Keratinocyte (primary cell): Measurements from ENCODE around the gene KRT35. TPM values are rescaled to one million over a fixed set of nuclear protein-coding genes. Genes with fewer than 3 reads are reported as not detected.
A peak's percentile ranks its signal among the peaks of the same experiment; 100 is the strongest.

Experiments used
- DNase-seq: peaks from one replicate; pipeline ENCODE4 v3.0.0-alpha.2; 2011; ENCODE audit warnings: low read depth, missing footprints, low spot score
- FAIRE-seq: peaks from 2 replicates; lab custom pipeline; 2011; peaks lifted over from hg19 to GRCh38; lab: Jason Lieb, UNC
- H2AFZ ChIP-seq: 2 replicates; pipeline ENCODE4 v1.6.0; 2012; ENCODE audit warnings: low read length, control low read depth, inconsistent platforms; ENCODE audit not compliant: control insufficient read depth
- H3K27ac ChIP-seq: 2 replicates; pipeline ENCODE4 v1.5.1; 2011; ENCODE audit warnings: low read length; ENCODE audit not compliant: control insufficient read depth, insufficient read depth
- H3K27me3 ChIP-seq: 3 replicates; pipeline ENCODE4 v1.6.0; 2011; ENCODE audit warnings: low read length; ENCODE audit not compliant: control insufficient read depth, insufficient read depth; ENCODE audit errors: extremely low read depth
- H3K36me3 ChIP-seq, 2 experiments: 2 replicates in 1 of 2; 3 replicates in 1 of 2; pipeline ENCODE4 v1.5.1; 2011; ENCODE audit warnings: low read length in 2 of 2, mild to moderate bottlenecking in 1 of 2; ENCODE audit not compliant: control insufficient read depth in 2 of 2, insufficient read depth in 2 of 2; ENCODE audit errors: extremely low read depth in 1 of 2
- H3K4me1 ChIP-seq: 3 replicates; pipeline ENCODE4 v1.5.1; 2011; ENCODE audit warnings: low read length; ENCODE audit not compliant: control insufficient read depth, insufficient read depth; ENCODE audit errors: extremely low read depth
- H3K4me2 ChIP-seq: 3 replicates; pipeline ENCODE4 v1.6.0; 2011; ENCODE audit warnings: low read depth, low read length; ENCODE audit not compliant: control insufficient read depth, insufficient read depth; ENCODE audit errors: extremely low read depth
- H3K4me3 ChIP-seq, 3 experiments: fragments of 200-600 bp in 1 of 3; sonication (generic) in 1 of 3; 2 replicates in 2 of 3; 3 replicates in 1 of 3; pipeline ENCODE4 v1.5.1; 2011 to 2016; ENCODE audit warnings: low read length in 3 of 3, mild to moderate bottlenecking in 3 of 3, control low read depth in 2 of 3, inconsistent platforms in 1 of 3, low read depth in 1 of 3, mixed read lengths in 1 of 3, mixed run types in 1 of 3, moderate library complexity in 1 of 3; ENCODE audit not compliant: control insufficient read depth in 2 of 3, insufficient read depth in 2 of 3; ENCODE audit errors: extremely low read depth in 1 of 3
- H3K79me2 ChIP-seq: 2 replicates; pipeline ENCODE4 v1.6.0; 2012; ENCODE audit warnings: low read length; ENCODE audit not compliant: control insufficient read depth, insufficient read depth
- H3K9ac ChIP-seq: 3 replicates; pipeline ENCODE4 v1.6.0; 2011; ENCODE audit warnings: low read length; ENCODE audit not compliant: control insufficient read depth, insufficient read depth; ENCODE audit errors: extremely low read depth
- H3K9me1 ChIP-seq: 3 replicates; pipeline ENCODE4 v1.6.0; 2011; ENCODE audit warnings: low read length; ENCODE audit not compliant: control insufficient read depth, insufficient read depth; ENCODE audit errors: extremely low read depth
- H3K9me3 ChIP-seq: 2 replicates; pipeline ENCODE4 v1.5.1; 2012; ENCODE audit warnings: low read depth, low read length; ENCODE audit not compliant: control insufficient read depth
- H4K20me1 ChIP-seq: 3 replicates; pipeline ENCODE4 v1.6.0; 2011; ENCODE audit warnings: low read length; ENCODE audit not compliant: control insufficient read depth, insufficient read depth; ENCODE audit errors: extremely low read depth
- EZH2 ChIP-seq: IDR thresholded peaks from one replicate; pipeline ENCODE4 v1.6.1; 2012; ENCODE audit warnings: inconsistent platforms, mild to moderate bottlenecking, low read length, moderate library complexity
- dilution Hi-C: fragments of 300-500 bp; cut with MboI; formaldehyde crosslinking; loops from one replicate; pipeline ENCODE4 v1.7.0; 2020; ENCODE audit warnings: low sequenced_read_pairs; ENCODE audit not compliant: extremely low pct_ligation_motif_present
- polyA plus RNA-seq, 5 experiments: library from polyadenylated mRNA; depleted of rRNA in 3 of 5; stranded (reverse) in 3 of 5; stranded (forward) in 1 of 5; unstranded in 1 of 5; fragments of >200 nt; gene quantifications; 1 replicate in 1 of 5; 2 replicates in 3 of 5; 3 replicates in 1 of 5; pipeline versions ENCODE4 v1.2.1 to v1.2.3, GENCODE V29; 2011 to 2012; ENCODE audit warnings: missing spikeins in 2 of 5, low read depth in 1 of 5, low replicate concordance in 1 of 5
- TF ChIP-seq, protein P1 (sequence below), 3 experiments: IDR thresholded peaks in 1 of 3; conservative IDR thresholded peaks in 1 of 3; optimal IDR thresholded peaks in 1 of 3; 2 replicates in 2 of 3; 3 replicates in 1 of 3; pipeline versions ENCODE3 to v1.5.1; 2011; ENCODE audit warnings: low read length in 3 of 3, mild to moderate bottlenecking in 3 of 3, moderate library complexity in 2 of 3, control low read depth in 1 of 3, inconsistent platforms in 1 of 3; ENCODE audit not compliant: insufficient read depth in 2 of 3; ENCODE audit errors: extremely low read depth in 1 of 3

The KRT35 gene
- polyA plus RNA-seq, 1 donor (not counting 4 experiments of a cell fraction or from before 2014, with no cell fraction given) = not detected

GRCh38 chr17:41518789-41519449 is 38.0 kb upstream of the KRT35 start, which contains the start of gene KRT15:
Gene KRT15 (minus strand): TSS chr17:41518890. CDS start chr17:41518827, 63 bp downstream.
- DNase-seq (no peak), FAIRE-seq (peak; percentile 96)
- no peaks in the 10 kb centered on the region for H3K79me2 ChIP-seq
- peak within 1 kb of the TSS; percentile 78 for H3K4me2 ChIP-seq
- peak within 1 kb of the TSS; percentile 11 to 58 (median 33) for H3K4me3 ChIP-seq
- peaks cover 73% of the 10 kb centered on the region for H3K4me1 ChIP-seq
- H4K20me1 ChIP-seq = no peaks in the 10 kb centered on the region
- peak within 1 kb of the TSS; percentile 60 for H3K9ac ChIP-seq
- H3K27me3 ChIP-seq = peaks cover 4% of the 10 kb centered on the region
- TF ChIP-seq, protein P1, sequence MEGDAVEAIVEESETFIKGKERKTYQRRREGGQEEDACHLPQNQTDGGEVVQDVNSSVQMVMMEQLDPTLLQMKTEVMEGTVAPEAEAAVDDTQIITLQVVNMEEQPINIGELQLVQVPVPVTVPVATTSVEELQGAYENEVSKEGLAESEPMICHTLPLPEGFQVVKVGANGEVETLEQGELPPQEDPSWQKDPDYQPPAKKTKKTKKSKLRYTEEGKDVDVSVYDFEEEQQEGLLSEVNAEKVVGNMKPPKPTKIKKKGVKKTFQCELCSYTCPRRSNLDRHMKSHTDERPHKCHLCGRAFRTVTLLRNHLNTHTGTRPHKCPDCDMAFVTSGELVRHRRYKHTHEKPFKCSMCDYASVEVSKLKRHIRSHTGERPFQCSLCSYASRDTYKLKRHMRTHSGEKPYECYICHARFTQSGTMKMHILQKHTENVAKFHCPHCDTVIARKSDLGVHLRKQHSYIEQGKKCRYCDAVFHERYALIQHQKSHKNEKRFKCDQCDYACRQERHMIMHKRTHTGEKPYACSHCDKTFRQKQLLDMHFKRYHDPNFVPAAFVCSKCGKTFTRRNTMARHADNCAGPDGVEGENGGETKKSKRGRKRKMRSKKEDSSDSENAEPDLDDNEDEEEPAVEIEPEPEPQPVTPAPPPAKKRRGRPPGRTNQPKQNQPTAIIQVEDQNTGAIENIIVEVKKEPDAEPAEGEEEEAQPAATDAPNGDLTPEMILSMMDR (optimal IDR thresholded peaks at IDR 0.05 in 1 of 3, IDR thresholded peaks at IDR 0.05 in 1 of 3, conservative IDR thresholded peaks at IDR 0.05 in 1 of 3; ENCODE audit: extremely low read depth in 1 of 3, insufficient read depth in 2 of 3, low read length in 3 of 3) = peak; percentile 15 to 48 (median 34)
- no peak for TF ChIP-seq EZH2
- no peak within 1 kb of the TSS for H2AFZ ChIP-seq
- dilution Hi-C loops = no loop called here
- H3K9me1 ChIP-seq = no peaks in the 10 kb centered on the region
- H3K27ac ChIP-seq = peak within 1 kb of the TSS; percentile 82
- no peaks in the 10 kb centered on the region for H3K9me3 ChIP-seq
- H3K36me3 ChIP-seq = peaks cover 0 to 13% of the 10 kb centered on the region in 2 experiments

- dilution Hi-C loops = no loop called here
- Histone ChIP-seq H4K20me1 (no peaks in the 10 kb centered on the region), H3K4me2 (peak overlapping the region; percentile 78), H3K4me3 (peak overlapping the region in 2 of 3 experiments; percentile 33 to 58), H2AFZ (no peak overlapping the region), H3K79me2 (no peaks in the 10 kb centered on the region), H3K9me3 (no peaks in the 10 kb centered on the region), H3K4me1 (peaks cover 80% of the 10 kb centered on the region), H3K36me3 (peaks cover 0 to 13% of the 10 kb centered on the region in 2 experiments), H3K27ac (no peak overlapping the region), H3K9ac (no peak overlapping the region), H3K9me1 (no peaks in the 10 kb centered on the region), H3K27me3 (peaks cover 4% of the 10 kb centered on the region)
- DNase-seq (no peak), FAIRE-seq (peak; percentile 62)
- TF ChIP-seq EZH2 = no peak
- TF ChIP-seq, protein P1 (optimal IDR thresholded peaks at IDR 0.05 in 1 of 3, IDR thresholded peaks at IDR 0.05 in 1 of 3, conservative IDR thresholded peaks at IDR 0.05 in 1 of 3; ENCODE audit: extremely low read depth in 1 of 3, insufficient read depth in 2 of 3, low read length in 3 of 3) = no peak
These were observed 37.1 kb upstream of the KRT35 start for GRCh38 chr17:41518031-41518430.
